ENCODE results near the gene TMEM200A.
A peak's percentile ranks its signal among the peaks of the same experiment; 100 is the strongest.

Gene TMEM200A

DNA sequence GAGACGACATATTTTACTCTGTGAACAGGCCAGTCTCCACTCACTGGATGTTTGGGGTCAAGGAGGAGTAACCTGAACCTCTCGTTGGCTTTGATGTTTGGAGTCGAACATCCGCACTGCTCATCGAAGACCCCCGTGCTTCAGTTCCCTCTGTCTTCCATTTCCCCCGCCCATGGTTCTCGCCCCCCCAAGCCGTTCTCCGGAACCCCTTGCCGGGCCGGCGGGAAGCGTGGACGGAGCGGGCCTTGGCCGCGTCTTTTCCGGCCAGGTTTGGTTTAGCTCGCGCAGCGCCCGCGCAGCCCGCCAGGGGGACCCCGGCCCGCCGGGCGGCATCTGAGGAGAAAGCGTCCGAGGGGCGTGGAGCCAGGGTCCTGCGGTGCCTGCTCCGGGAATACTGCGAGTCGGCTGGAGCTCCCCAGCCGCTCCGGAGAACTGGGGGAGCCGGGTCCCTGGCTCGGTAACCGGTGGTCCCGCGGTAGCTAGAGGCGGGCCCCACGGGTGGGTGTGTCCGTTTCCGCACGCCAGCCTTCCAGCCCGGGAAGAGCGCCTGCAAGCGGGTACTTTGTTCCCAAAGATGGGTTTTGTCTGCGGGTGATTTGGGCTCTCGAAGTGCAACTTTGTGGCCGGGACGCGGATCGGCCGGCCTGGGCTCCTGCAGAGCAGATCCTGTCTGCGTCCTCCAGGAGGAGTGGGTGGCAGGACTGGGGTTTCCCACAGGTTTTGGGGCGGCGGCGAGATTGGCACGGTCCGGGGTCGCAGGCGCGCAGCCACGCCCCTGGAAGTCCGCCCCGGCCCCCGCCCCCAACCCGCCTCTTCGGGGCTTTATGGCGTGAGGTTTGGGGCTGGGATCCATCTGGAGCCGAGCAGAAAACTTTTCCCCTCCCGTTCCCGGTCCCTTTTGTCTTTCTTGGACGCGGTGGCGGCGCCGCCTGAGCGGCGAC, at the start of gene TMEM200A:
TMEM200A (plus strand) TSS at position 852 of the 941 bp plus-strand sequence. CDS start 74,406 bp downstream, outside the sequence.
- no peak within 1 kb of the TSS for H3K4me3 ChIP-seq (ENCODE audit: low read depth in 1 of 2, low read length in 2 of 2)

DNA sequence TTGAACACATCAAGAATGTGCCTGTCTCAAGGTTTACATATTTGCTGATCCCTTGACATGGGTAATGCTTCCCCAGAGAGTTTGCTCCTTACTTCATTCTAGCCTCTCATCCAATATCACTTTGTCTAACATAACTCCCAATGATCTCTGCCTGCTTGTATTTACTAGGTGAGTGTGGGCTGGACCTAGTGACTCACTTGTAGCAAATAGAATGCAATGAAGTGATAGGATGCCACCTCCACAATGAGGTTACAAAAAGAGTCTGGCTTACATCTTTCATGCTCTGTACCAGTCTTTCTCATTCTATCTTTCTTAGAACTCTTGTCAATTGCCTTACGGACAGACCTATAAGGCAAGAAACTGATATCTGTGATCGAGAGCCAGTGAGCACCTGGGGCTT, 44.9 kb upstream of the TMEM200A start:
- Histone ChIP-seq H3K4me3 (ENCODE audit: low read depth in 1 of 2, low read length in 2 of 2) (no peak overlapping the region), H2AFZ (ENCODE audit: low read depth, low read length) (no peak overlapping the region), H3K9me3 (ENCODE audit: insufficient read depth, low read length, severe bottlenecking) (no peaks in the 10 kb centered on the region), H3K4me1 (ENCODE audit: insufficient read depth, low read length) (peaks cover 6% of the 10 kb centered on the region), H3K36me3 (ENCODE audit: insufficient read depth, low read length) (no peaks in the 10 kb centered on the region), H3K79me2 (ENCODE audit: insufficient read depth, low read length) (no peaks in the 10 kb centered on the region), H3K9ac (ENCODE audit: low read depth, low read length) (no peak overlapping the region), H3K4me2 (ENCODE audit: insufficient read depth, low read length) (no peak overlapping the region), H3K27ac (ENCODE audit: low read length) (no peak overlapping the region), H4K20me1 (ENCODE audit: insufficient read depth, low read length) (no peaks in the 10 kb centered on the region), H3K27me3 (ENCODE audit: insufficient read depth, low read length, poor library complexity) (no peaks in the 10 kb centered on the region)
- DNase-seq, result no peak
- ATAC-seq (ENCODE audit: insufficient read depth, low read depth), result no peak
- TF ChIP-seq, protein P1, sequence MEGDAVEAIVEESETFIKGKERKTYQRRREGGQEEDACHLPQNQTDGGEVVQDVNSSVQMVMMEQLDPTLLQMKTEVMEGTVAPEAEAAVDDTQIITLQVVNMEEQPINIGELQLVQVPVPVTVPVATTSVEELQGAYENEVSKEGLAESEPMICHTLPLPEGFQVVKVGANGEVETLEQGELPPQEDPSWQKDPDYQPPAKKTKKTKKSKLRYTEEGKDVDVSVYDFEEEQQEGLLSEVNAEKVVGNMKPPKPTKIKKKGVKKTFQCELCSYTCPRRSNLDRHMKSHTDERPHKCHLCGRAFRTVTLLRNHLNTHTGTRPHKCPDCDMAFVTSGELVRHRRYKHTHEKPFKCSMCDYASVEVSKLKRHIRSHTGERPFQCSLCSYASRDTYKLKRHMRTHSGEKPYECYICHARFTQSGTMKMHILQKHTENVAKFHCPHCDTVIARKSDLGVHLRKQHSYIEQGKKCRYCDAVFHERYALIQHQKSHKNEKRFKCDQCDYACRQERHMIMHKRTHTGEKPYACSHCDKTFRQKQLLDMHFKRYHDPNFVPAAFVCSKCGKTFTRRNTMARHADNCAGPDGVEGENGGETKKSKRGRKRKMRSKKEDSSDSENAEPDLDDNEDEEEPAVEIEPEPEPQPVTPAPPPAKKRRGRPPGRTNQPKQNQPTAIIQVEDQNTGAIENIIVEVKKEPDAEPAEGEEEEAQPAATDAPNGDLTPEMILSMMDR (IDR thresholded peaks at IDR 0.05; ENCODE audit: borderline replicate concordance, extremely low read depth, low read length, poor library complexity, severe bottlenecking), result no peak
- no peak for TF ChIP-seq EZH2 (IDR thresholded peaks at IDR 0.05; ENCODE audit: borderline replicate concordance, low read depth, low read length, severe bottlenecking)

More for the DNA sequence above, at the start of gene TMEM200A:
- Histone ChIP-seq H4K20me1 (ENCODE audit: insufficient read depth, low read length) (no peaks in the 10 kb centered on the region), H3K9ac (ENCODE audit: low read depth, low read length) (no peak within 1 kb of the TSS), H3K4me1 (ENCODE audit: insufficient read depth, low read length) (peaks cover 3% of the 10 kb centered on the region; the same call in 1 of the 2 replicates), H3K36me3 (ENCODE audit: insufficient read depth, low read length) (no peaks in the 10 kb centered on the region), H3K27ac (ENCODE audit: low read length) (no peak within 1 kb of the TSS), H3K9me3 (ENCODE audit: insufficient read depth, low read length, severe bottlenecking) (no peaks in the 10 kb centered on the region), H3K27me3 (ENCODE audit: insufficient read depth, low read length, poor library complexity) (no peaks in the 10 kb centered on the region), H3K4me2 (ENCODE audit: insufficient read depth, low read length) (no peak within 1 kb of the TSS), H3K79me2 (ENCODE audit: insufficient read depth, low read length) (no peaks in the 10 kb centered on the region), H2AFZ (ENCODE audit: low read depth, low read length) (no peak within 1 kb of the TSS)
- TF ChIP-seq, protein P1 (IDR thresholded peaks at IDR 0.05; ENCODE audit: borderline replicate concordance, extremely low read depth, low read length, poor library complexity, severe bottlenecking), result no peak
- TF ChIP-seq EZH2 (IDR thresholded peaks at IDR 0.05; ENCODE audit: borderline replicate concordance, low read depth, low read length, severe bottlenecking), result no peak
- ATAC-seq (ENCODE audit: insufficient read depth, low read depth), result no peak
- no peak for DNase-seq

- Histone ChIP-seq H3K27me3 (ENCODE audit: insufficient read depth, low read length, poor library complexity) (no peaks in the 10 kb centered on the region), H3K4me2 (ENCODE audit: insufficient read depth, low read length) (no peak overlapping the region), H3K27ac (ENCODE audit: low read length) (peak overlapping the region; percentile 48), H3K79me2 (ENCODE audit: insufficient read depth, low read length) (no peaks in the 10 kb centered on the region), H3K4me3 (ENCODE audit: low read depth in 1 of 2, low read length in 2 of 2) (no peak overlapping the region), H2AFZ (ENCODE audit: low read depth, low read length) (no peak overlapping the region), H4K20me1 (ENCODE audit: insufficient read depth, low read length) (no peaks in the 10 kb centered on the region), H3K9ac (ENCODE audit: low read depth, low read length) (no peak overlapping the region), H3K9me3 (ENCODE audit: insufficient read depth, low read length, severe bottlenecking) (no peaks in the 10 kb centered on the region), H3K36me3 (ENCODE audit: insufficient read depth, low read length) (no peaks in the 10 kb centered on the region), H3K4me1 (ENCODE audit: insufficient read depth, low read length) (peaks cover 6% of the 10 kb centered on the region)
- TF ChIP-seq, protein P1 (IDR thresholded peaks at IDR 0.05; ENCODE audit: borderline replicate concordance, extremely low read depth, low read length, poor library complexity, severe bottlenecking), result peak; percentile 97
- TF ChIP-seq EZH2 (IDR thresholded peaks at IDR 0.05; ENCODE audit: borderline replicate concordance, low read depth, low read length, severe bottlenecking), result no peak
- ATAC-seq (ENCODE audit: insufficient read depth, low read depth) (peak; percentile 79), DNase-seq (peak; percentile 61)
Observed at GRCh38 chr6:130322673-130323268, 43.0 kb upstream of the TMEM200A start.

All from DND-41 (cell line).